AG09319 (cell line): ENCODE measurements around the gene ABCA4.
A peak's percentile ranks its signal among the peaks of the same experiment; 100 is the strongest.

Experiments used
- DNase-seq: peaks from one replicate; pipeline ENCODE4 v3.0.0-alpha.2; 2010; ENCODE audit warnings: low read depth; ENCODE audit errors: extremely low read depth
- CTCF ChIP-seq: IDR thresholded peaks from 2 replicates; pipeline ENCODE4 v1.5.1; 2011; ENCODE audit warnings: low read depth, mild to moderate bottlenecking, inconsistent platforms, low read length, moderate library complexity

Gene ABCA4

GRCh38 chr1:94115900-94116436 is 5.0 kb downstream of the ABCA4 start:
- DNase-seq: peak; percentile 52
- no peak for TF ChIP-seq CTCF

GRCh38 chr1:94115254-94115899 is 5.6 kb downstream of the ABCA4 start:
- DNase-seq: no peak
- no peak for TF ChIP-seq CTCF

GRCh38 chr1:94113589-94114226 is 7.2 kb downstream of the ABCA4 start:
- DNase-seq: no peak
- no peak for TF ChIP-seq CTCF

GRCh38 chr1:94111879-94112278 is 9.1 kb downstream of the ABCA4 start:
- no peak for TF ChIP-seq CTCF
- no peak for DNase-seq

- TF ChIP-seq CTCF: no peak
- DNase-seq: no peak
Observed at GRCh38 chr1:94110946-94111740, 9.8 kb downstream of the ABCA4 start.

- no peak for TF ChIP-seq CTCF
- DNase-seq: no peak
Observed at GRCh38 chr1:94110021-94110761, 10.8 kb downstream of the ABCA4 start.
